Suppressor macrophage (primary cell): Measurements from ENCODE around the gene CHD1L.
"Not testable (repeated sequence)": the region's sequence is repeated elsewhere in the genome, so short reads cannot be mapped to it uniquely, and the experiment has no call there.

Experiments used
- DNase-seq, 4 experiments: peaks; one replicate each; pipeline ENCODE4 v3.0.0-alpha.2; 2020 to 2022
- total RNA-seq, 17 experiments: gene quantifications; one replicate each; lab custom pipeline; 2026; ENCODE audit warnings: mixed read lengths in 6 of 17, inconsistent platforms in 3 of 17; lab: John Stamatoyannopoulos, UW

Gene CHD1L
- 0.71 to 5.0 (median 2.6) reads per million in 17 experiments for total RNA-seq

- peak; percentile 98 to 100 (median 99) for DNase-seq
These were observed at the start of gene CHD1L for GRCh38 chr1:147242449-147243227. Gene CHD1L, plus strand, starts transcription at chr1:147242684. Its CDS starts 20 bp downstream, at chr1:147242704.

DNA sequence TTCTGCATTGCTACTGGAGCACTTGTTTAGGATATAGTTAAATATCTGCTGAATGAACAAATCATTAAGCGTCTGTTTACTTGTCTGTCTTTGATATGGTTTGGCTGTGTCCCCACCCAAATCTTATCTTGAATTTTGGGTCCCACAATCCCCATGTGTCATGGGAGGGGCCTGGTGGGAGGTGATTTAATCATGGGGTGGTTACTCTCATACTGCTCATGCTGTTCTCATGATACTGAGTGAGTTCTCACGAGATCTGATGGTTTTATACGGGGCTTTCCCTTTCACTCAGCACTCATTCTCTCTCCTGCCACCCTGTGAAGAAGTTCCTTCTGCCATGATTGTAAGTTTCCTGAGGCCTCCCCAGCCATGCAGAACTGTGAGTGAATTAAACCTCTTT is 45.2 kb upstream of the CHD1L start:
- DNase-seq: not testable (repeated sequence)

DNA sequence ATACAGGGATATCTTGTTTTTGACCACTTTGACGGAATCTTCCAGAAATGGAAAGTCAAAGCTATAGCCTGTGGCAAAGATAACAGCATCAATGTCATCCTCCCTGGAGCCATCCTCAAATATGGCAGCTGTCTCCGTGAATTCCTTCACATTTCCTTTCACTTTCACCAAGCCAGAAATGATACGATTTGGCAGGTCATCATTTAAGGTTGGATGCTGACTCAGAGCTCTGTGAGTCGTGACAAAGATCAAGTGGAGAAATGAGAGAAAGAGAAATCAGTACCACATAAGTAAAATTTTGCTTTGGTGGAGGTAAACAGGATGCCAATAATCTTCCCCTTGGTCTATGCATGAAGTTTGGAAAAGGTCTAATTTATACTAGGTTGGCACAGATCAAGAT is 41.2 kb upstream of the CHD1L start:
- DNase-seq: no peak

GRCh38 chr1:147201786-147202185 is 40.7 kb upstream of the CHD1L start:
- no peak for DNase-seq

DNA sequence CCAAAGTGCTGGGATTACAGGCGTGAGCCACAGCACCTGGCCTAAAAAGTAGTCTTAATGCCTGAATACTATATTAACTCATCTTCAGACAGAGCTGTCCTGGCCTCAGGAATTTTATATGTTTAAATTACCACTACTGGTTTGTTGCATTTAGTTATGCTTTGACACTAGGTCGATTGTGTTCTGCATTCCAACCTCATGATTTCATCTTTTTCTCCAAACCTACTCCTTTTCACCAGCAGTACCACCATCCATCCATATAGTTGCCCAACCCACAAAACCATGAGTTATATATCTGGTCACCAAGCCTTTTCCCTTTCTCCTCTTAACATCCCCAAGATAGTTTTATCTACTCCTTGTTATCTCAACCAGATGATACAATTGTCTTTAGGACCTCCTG is 39.9 kb upstream of the CHD1L start:
- DNase-seq: no peak

GRCh38 chr1:147204080-147204479 is 38.4 kb upstream of the CHD1L start:
- DNase-seq: peak in 2 of 4 experiments; percentile 11 to 31

GRCh38 chr1:147207192-147207591 is 35.3 kb upstream of the CHD1L start:
- DNase-seq: no peak

- no peak for DNase-seq
These were observed 33.9 kb upstream of the CHD1L start for GRCh38 chr1:147208619-147209018.

DNA sequence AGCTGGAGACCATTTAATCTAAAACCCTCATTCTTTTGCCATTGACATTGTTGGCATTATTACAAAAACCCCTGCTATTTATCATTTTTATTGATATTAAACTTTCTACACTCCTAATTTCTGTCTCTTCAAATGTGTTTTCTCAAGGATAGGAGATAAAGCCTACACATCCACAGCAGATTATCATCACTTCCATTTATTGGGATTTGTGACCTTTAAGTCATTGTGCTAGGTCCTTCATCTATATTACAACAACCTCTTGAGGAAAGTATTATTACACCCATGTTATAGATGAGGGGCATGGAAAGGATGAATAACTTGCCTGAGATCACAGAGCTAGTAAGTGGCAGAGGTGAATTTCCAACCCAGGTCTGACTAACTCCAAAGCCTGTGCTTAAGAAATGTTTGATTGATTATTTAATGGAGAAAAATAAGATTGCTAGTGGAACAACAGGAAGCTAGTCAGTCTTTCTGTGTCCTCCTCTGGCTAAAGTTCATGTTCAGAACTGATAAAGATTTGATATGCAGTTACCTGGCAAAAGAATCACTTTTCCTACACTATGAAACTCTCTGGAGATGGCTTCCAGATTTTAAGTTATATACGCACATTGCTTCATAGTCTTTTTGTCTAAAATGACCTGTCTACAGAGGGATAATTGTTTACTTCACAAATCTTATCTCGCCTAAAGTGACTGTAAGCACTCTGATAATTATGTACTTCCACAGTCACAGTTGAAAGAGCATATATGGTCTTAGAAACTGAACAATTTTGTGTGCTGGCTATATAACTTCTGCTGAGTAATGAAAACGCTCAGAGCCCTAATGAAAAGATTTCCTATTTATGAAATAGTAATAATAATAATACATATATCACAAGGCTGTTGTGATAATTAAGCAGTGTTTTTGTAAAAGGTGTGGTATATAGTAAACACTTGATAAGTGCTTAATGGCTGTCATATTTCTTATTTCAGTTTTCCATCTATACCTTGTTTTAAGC is 32.4 kb upstream of the CHD1L start:
- no peak for DNase-seq

GRCh38 chr1:147210987-147211386 is 31.5 kb upstream of the CHD1L start:
- DNase-seq: no peak

DNA sequence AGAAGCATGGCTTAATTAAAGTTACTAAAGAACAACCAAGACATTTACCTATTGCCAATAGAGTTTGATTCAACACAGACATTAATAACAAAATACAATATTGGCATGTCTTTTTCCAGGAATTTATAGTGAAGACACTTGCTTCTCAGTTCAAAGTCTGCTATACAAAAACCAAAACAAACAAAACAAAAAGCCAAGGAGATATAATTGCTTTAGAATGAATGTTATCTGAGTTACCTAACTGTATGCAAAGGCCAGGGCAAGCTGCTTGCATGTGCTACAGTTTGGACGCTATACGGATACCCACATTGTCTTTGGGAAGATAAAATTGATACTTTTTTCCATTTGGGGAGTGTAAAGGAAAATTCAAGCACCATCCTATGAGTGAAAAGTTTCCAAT is 30.9 kb upstream of the CHD1L start:
- no peak for DNase-seq

DNA sequence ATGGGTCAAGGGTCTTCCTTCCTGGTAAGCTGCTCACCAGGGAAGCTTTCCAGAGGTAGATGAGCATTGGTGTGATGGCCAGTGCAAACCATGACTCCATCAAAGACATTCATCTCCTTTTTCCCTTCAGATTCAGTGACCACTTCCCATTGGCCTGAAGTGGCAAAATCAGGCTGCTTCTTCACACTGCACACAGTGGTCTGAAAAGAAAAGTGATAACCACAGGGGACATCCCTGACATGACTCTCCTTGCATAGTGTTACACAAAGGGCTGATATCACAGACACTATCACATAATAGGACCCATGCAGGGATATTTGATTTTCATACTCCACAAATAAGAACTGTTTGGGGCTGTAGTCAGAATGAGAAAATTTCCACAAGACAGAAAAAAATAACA is 29.2 kb upstream of the CHD1L start:
- DNase-seq: no peak

DNA sequence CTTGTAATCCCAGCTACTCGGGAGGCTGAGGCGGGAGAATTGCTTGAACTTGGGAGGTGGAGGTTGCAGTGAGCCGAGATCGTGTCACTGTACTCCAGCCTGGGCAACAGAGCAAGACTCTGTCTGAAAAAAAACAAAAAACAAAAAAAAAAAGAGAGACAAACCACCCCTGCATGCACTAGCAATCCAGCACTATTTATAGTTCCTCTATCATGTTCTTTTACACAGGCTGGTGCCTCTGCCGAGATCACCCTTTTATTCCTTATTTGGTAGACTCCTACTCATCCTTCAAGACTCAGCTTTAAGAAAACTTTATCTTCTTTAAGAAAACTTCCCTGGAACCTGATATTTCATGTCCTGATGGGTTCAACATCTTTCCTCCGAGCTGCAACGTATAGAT is 28.2 kb upstream of the CHD1L start:
- peak; percentile 15 to 47 (median 43) for DNase-seq

DNA sequence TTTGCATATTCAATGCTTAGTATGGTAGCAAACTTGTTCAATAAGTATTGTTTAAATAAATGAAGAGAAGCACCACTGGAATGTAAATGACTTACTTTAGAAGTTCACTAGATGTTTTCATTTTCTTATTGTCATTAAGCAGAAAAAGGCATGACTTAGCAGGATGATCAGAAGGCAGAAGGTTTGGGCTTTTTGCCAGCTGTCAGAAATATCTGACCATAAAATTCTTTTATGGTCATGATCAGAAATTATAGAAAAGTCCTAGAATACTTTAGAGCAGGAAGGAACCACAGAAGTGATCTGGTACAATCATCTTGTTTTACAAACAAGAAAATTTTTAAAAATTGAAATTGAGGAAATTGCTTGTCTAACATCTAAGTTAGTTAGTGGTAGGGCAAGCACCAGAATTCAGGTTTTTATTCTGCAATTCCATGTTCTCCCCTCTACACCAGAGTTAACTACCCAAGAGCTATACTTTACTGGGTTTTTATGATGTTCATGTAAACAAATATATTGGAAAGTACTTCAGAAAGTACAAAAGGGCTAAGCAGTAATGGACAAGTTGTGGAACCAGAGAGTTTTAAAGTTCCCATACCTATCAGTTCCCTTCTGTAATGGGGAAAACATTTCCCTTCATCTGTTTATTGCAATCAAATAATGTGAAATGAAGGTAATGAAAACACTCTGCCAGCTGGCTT is 27.5 kb upstream of the CHD1L start:
- DNase-seq: no peak

DNA sequence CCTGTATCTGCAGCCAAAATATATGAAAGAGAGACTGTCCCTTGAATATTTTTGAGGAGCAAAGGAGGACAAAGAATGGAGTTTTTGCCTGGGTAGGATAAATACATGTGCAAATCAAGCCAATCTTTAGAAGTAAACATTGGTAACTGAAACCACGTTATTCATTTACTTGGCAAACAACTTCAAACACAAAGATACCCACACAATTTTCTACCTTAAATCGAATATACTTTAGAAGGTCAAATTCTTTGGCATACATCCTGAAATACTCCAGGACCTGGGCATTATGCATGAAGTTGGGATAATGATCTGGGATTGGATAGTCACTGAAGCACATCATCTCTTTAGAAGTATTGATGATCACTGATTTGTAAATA is 27.0 kb upstream of the CHD1L start:
- DNase-seq: no peak

DNA sequence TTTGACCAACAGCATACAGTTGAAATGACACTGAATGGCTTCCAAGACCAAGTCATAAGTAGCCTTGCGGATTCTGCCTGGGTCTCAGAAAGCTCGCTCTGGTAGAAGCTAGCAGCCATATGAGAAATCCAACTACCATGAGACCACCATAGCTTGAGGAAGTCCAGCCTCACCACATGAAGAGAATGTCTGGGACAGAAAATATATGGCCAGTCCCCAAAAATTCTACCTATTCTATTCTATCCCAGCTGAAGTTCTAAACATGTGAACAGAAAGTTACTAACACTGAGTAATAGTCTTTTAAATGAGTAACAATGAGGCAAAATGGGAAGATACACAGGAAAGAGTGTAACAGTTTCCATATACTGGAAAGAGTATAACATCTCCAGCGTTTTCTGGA is 26.4 kb upstream of the CHD1L start:
- peak in 1 of 4 experiments; percentile 9 for DNase-seq

DNA sequence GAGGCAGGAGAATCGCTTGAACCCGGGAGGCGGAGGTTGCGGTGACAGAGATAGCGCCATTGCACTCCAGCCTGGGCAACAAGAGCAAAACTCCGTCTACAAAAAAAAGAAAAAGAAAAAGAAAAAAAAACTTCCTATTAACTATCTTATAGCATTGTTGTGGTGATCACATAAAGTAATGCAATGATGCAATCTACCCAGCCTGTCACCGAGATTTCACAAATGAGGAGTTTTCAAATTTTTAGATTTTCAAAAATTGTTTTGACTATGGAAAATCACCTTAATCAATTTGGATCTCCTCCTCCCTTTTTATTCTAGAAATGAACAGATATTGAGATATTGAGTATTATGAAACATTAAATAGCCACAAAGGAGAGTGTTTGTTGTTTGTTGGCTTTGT is 25.3 kb upstream of the CHD1L start:
- DNase-seq: peak in 2 of 4 experiments; percentile 20 to 23

- DNase-seq: peak in 2 of 4 experiments; percentile 51 to 57
These were observed 23.9 kb upstream of the CHD1L start for GRCh38 chr1:147218606-147219005.

DNA sequence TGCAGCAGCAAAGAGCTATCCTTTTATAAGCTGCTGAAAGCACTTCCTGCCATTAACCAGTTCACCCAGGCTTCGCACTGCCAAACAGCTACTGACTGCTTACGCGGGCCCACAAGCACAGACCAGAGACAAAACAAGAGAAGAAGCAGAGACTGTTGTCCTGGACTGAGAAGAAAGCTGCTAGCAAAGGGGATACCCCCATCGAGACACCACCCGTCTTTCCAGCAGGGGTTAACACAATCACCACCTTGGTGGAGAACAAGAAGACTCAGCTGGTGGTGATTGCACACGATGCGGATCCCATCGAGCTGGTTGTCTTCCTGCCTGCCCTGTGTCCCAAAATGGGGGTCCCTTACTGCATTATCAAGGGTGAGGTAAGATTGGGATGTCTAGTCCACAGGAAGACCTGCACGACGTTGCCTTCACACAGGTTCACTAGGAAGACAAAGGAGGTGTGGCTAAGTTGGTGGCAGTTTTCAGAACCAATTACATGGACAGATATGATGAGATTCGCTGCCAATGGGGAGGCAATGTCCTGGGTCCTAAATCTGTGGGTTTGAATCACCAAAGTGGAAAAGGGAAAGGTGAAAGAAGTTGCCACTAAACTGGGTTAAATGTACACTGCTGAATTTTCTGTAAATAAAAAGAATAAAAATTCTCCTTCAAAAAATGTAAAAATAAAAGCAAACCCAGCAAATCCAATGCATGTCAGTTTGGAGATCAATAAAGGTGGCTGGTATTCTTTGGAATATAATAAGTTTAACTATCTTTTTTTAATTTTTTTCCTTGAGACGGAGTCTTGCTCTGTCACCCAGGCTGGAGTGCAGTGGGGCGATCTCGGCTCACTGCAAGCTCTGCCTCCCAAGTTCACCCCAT is 18.5 kb upstream of the CHD1L start:
- no peak for DNase-seq

- DNase-seq: peak; percentile 64 to 76 (median 74)
These were observed 17.2 kb upstream of the CHD1L start, which contains the start of gene FMO5 for GRCh38 chr1:147225193-147225730. Gene FMO5, minus strand, starts transcription at chr1:147225339. Its CDS starts 310 bp downstream, at chr1:147225029.

DNA sequence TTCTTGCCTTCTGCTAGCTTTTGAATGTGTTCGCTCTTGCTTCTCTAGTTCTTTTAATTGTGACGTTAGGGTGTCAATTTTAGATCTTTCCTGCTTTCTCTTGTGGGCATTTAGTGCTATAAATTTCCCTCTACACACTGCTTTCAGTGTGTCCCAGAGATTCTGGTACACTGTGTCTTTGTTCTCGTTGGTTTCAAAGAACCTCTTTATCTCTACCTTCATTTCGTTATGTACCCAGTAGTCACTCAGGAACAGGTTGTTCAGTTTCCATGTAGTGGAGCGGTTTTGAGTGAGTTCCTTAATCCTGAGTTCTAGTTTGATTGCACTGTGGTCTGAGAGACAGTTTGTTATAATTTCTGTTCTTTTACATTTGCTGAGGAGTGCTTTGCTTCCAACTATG is 11.5 kb upstream of the CHD1L start:
- not testable (repeated sequence) for DNase-seq
